ENCODE data around the gene TTYH1.
"Not testable (repeated sequence)": the region's sequence is repeated elsewhere in the genome, so short reads cannot be mapped to it uniquely, and the experiment has no call there.

Gene TTYH1

GRCh38 chr19:54461613-54462012, 46.3 kb downstream of the TTYH1 start:
- DNase-seq (ENCODE audit: low read depth) = no peak

GRCh38 chr19:54462047-54462654, 46.9 kb downstream of the TTYH1 start:
- no peak for DNase-seq (ENCODE audit: low read depth)

- peak; percentile 65 for DNase-seq (ENCODE audit: low read depth)
Measured at GRCh38 chr19:54462655-54463530, 47.6 kb downstream of the TTYH1 start.

GRCh38 chr19:54463531-54464043, 48.3 kb downstream of the TTYH1 start, which contains the start of gene LENG9:
LENG9 (minus strand) TSS chr19:54463778; CDS start chr19:54463526, 252 bp downstream.
- peak; percentile 100 for DNase-seq (ENCODE audit: low read depth)

GRCh38 chr19:54464044-54464629, 48.9 kb downstream of the TTYH1 start:
- DNase-seq (ENCODE audit: low read depth) = peak; percentile 85

- DNase-seq (ENCODE audit: low read depth) = peak; percentile 87
Measured at GRCh38 chr19:54464630-54465425, 49.6 kb downstream of the TTYH1 start.

- no peak for DNase-seq (ENCODE audit: low read depth)
Measured at GRCh38 chr19:54465426-54466109, 50.3 kb downstream of the TTYH1 start.

GRCh38 chr19:54466110-54466480, 50.8 kb downstream of the TTYH1 start:
- not testable (repeated sequence) for DNase-seq (ENCODE audit: low read depth)

- no peak for DNase-seq (ENCODE audit: low read depth)
Measured at GRCh38 chr19:54469496-54469934, 54.3 kb downstream of the TTYH1 start.

- DNase-seq (ENCODE audit: low read depth) = no peak
Measured at GRCh38 chr19:54470276-54470887, 55.1 kb downstream of the TTYH1 start.

- no peak for DNase-seq (ENCODE audit: low read depth)
Measured at GRCh38 chr19:54470991-54471782, 55.9 kb downstream of the TTYH1 start.

- DNase-seq (ENCODE audit: low read depth) = peak; percentile 83
Measured at GRCh38 chr19:54473071-54473891, 58.0 kb downstream of the TTYH1 start, which contains the start of gene CDC42EP5. CDC42EP5 (minus strand) TSS chr19:54473296; CDS start chr19:54465547, 7,749 bp downstream.

- no peak for DNase-seq (ENCODE audit: low read depth)
Measured at GRCh38 chr19:54473892-54474372, 58.7 kb downstream of the TTYH1 start.

- DNase-seq (ENCODE audit: low read depth) = no peak
Measured at GRCh38 chr19:54475706-54476105, 60.4 kb downstream of the TTYH1 start.

- DNase-seq (ENCODE audit: low read depth) = no peak
Measured at GRCh38 chr19:54477650-54478049, 62.4 kb downstream of the TTYH1 start.

- peak; percentile 45 for DNase-seq (ENCODE audit: low read depth)
Measured at GRCh38 chr19:54478677-54479266, 63.5 kb downstream of the TTYH1 start.

- no peak for DNase-seq (ENCODE audit: low read depth)
Measured at GRCh38 chr19:54480051-54480450, 64.8 kb downstream of the TTYH1 start.

GRCh38 chr19:54481326-54481930, 66.2 kb downstream of the TTYH1 start:
- peak; percentile 40 for DNase-seq (ENCODE audit: low read depth)

Data from iris pigment epithelial cell (primary cell).